H1 (cell line): ENCODE measurements around the gene ZFP36L2. TPM values are rescaled to one million over a fixed set of nuclear protein-coding genes. Genes with fewer than 3 reads are reported as not detected.

ENCODE experiments used
- KDM5A ChIP-seq: fragments of 200-600 bp; IDR thresholded peaks from 2 replicates; pipeline ENCODE4 v1.7.1; 2012; ENCODE audit warnings: mild to moderate bottlenecking, low read length, inconsistent platforms, mixed read lengths
- TCF12 ChIP-seq: IDR thresholded peaks from 2 replicates; pipeline ENCODE4 v1.6.1; 2011; ENCODE audit warnings: low read depth, mild to moderate bottlenecking, low read length
- polyA plus RNA-seq, 7 experiments: library from polyadenylated mRNA; depleted of rRNA in 3 of 7; stranded (reverse) in 5 of 7; unstranded in 2 of 7; fragments of >200 nt in 5 of 7; fragments of 200-250 nt in 2 of 7; gene quantifications; 1 replicate in 5 of 7; 2 replicates in 1 of 7; 4 replicates in 1 of 7; pipeline versions ENCODE4 v1.2.1 to v1.2.3, GENCODE V29; 2011 to 2013; ENCODE audit warnings: missing spikeins in 2 of 7, mixed read lengths in 2 of 7
- total RNA-seq: library from RNA; stranded (reverse); fragmentation: NEBNext Ultra II Directional; extraction: Animal tissue kit (Norgen Biotek cat#: 25700); gene quantifications from 2 replicates; pipeline ENCODE4 v1.2.1, GENCODE V29; 2021

ZFP36L2 gene
- total and polyA plus RNA-seq, 2 of the 8 experiments (the other 6 are each of a cell fraction or from before 2014, with no cell fraction given) = 13.4 to 102 TPM

GRCh38 chr2:43222475-43223309, 3.7 kb downstream of the ZFP36L2 start (continued):
- TF ChIP-seq KDM5A (no peak), TCF12 (no peak)
